GM12878 (cell line): ENCODE measurements around the gene CHRNE. TPM values are rescaled to one million over a fixed set of nuclear protein-coding genes. Genes with fewer than 3 reads are reported as not detected.

ENCODE experiments used
- ATAC-seq: fragments of 200-7000 bp; cut with Tn5 transposase; 3 replicates; pipeline ENCODE4 v1.9.1; 2020; ENCODE audit warnings: mild to moderate bottlenecking, moderate library complexity
- BruUV-seq: library from RNA; stranded (reverse); fragments of 400-500 nt; replicated peaks from 2 replicates; lab custom pipeline; 2021; lab: Mats Ljungman, UMichigan
- CTCF ChIA-PET: fragments of 300-600 bp; sonication (Branson Sonifier 250); formaldehyde crosslinking; extraction: SDS; loops from one replicate; lab custom pipeline; 2021; ENCODE audit warnings: inconsistent platforms; lab: Yijun Ruan, JAX
- POLR2A ChIA-PET: fragments of 350-600 bp; formaldehyde crosslinking; extraction: SDS; loops from one replicate; lab custom pipeline; 2021; ENCODE audit warnings: inconsistent platforms; lab: Charles Lee
- RAD21 ChIA-PET: fragments of 300-600 bp; sonication (Branson Sonifier 250); formaldehyde crosslinking; loops from one replicate; lab custom pipeline; 2023; ENCODE audit warnings: antibody characterized with exemption; ENCODE audit not compliant: unreplicated experiment; lab: Charles Lee
- SMC1A ChIA-PET: fragments of 300-600 bp; sonication (Branson Sonifier 250); formaldehyde crosslinking; loops from one replicate; lab custom pipeline; 2023; ENCODE audit not compliant: unreplicated experiment, uncharacterized antibody; lab: Charles Lee
- DNase-seq: peaks from one replicate; pipeline ENCODE4 v3.0.0-alpha.2; 2011; ENCODE audit warnings: low read depth, low spot score
- FAIRE-seq: peaks from 3 replicates; lab custom pipeline; 2011; peaks lifted over from hg19 to GRCh38; lab: Jason Lieb, UNC
- H2AFZ ChIP-seq: 2 replicates; pipeline ENCODE4 v1.6.0; 2011; ENCODE audit warnings: low read depth, low read length, control low read depth; ENCODE audit not compliant: control insufficient read depth
- H3K27ac ChIP-seq: 2 replicates; pipeline ENCODE4 v1.5.1; 2011; ENCODE audit warnings: control low read depth; ENCODE audit not compliant: control insufficient read depth, insufficient read depth
- H3K27me3 ChIP-seq, 2 experiments: replicated peaks in 1 of 2; 2 replicates each; pipeline versions ENCODE4 v1.6.0 to v1.6.1; 2011; ENCODE audit warnings: low read length in 1 of 2; ENCODE audit not compliant: control insufficient read depth in 2 of 2, insufficient read depth in 2 of 2
- H3K36me3 ChIP-seq, 2 experiments: 2 replicates each; pipeline ENCODE4 v1.5.1; 2011; ENCODE audit warnings: low read length in 1 of 2; ENCODE audit not compliant: control insufficient read depth in 2 of 2, insufficient read depth in 2 of 2
- H3K4me1 ChIP-seq: 2 replicates; pipeline ENCODE4 v1.6.1; 2011; ENCODE audit warnings: mild to moderate bottlenecking, low read length, moderate library complexity, mixed read lengths; ENCODE audit not compliant: control insufficient read depth, insufficient read depth
- H3K4me2 ChIP-seq: 2 replicates; pipeline ENCODE4 v1.6.0; 2011; ENCODE audit warnings: control low read depth; ENCODE audit not compliant: control insufficient read depth, insufficient read depth
- H3K4me3 ChIP-seq: fragments of 200-600 bp; sonication (generic); 2 replicates; pipeline ENCODE4 v1.5.1; 2016
- H3K79me2 ChIP-seq: 2 replicates; pipeline ENCODE4 v1.6.0; 2011; ENCODE audit warnings: low read length; ENCODE audit not compliant: control insufficient read depth, insufficient read depth
- H3K9ac ChIP-seq: 2 replicates; pipeline ENCODE4 v1.8.0; 2011; ENCODE audit warnings: low read length, control low read depth, mixed read lengths; ENCODE audit not compliant: control insufficient read depth, insufficient read depth
- H3K9me3 ChIP-seq: replicated peaks from 3 replicates; pipeline ENCODE4 v1.5.1; 2011; ENCODE audit warnings: mild to moderate bottlenecking, low read length; ENCODE audit not compliant: control insufficient read depth, insufficient read depth
- H4K20me1 ChIP-seq: 2 replicates; pipeline ENCODE4 v1.6.0; 2011; ENCODE audit not compliant: control insufficient read depth, insufficient read depth
- CBFB ChIP-seq: IDR thresholded peaks from 2 replicates; pipeline ENCODE4 v1.6.1; 2016; ENCODE audit warnings: antibody characterized with exemption, low read depth
- CBX3 ChIP-seq: fragments of 200-600 bp; sonication (generic); IDR thresholded peaks from 2 replicates; pipeline ENCODE4 v1.6.1; 2016; ENCODE audit warnings: low read depth, borderline replicate concordance
- E2F8 ChIP-seq: fragments of 450-650 bp; IDR thresholded peaks from 2 replicates; pipeline ENCODE4 v1.6.1; 2018; ENCODE audit warnings: mild to moderate bottlenecking, low read depth, moderate library complexity; ENCODE audit not compliant: partially characterized antibody
- FOXM1 ChIP-seq: IDR thresholded peaks from 2 replicates; pipeline ENCODE4 v1.6.1; 2012; ENCODE audit warnings: low read depth, mild to moderate bottlenecking, inconsistent platforms, low read length, moderate library complexity
- GATAD2B ChIP-seq: fragments of 450-650 bp; conservative IDR thresholded peaks from 2 replicates; pipeline ENCODE4 v1.6.1; 2017; ENCODE audit warnings: low read depth, mild to moderate bottlenecking, moderate library complexity
- HSF1 ChIP-seq: fragments of 150-350 bp; IDR thresholded peaks from 2 replicates; pipeline ENCODE4 v1.6.1; 2014; ENCODE audit warnings: mild to moderate bottlenecking, low read depth, low read length
- KAT2A ChIP-seq: conservative IDR thresholded peaks from 2 replicates; pipeline ENCODE4 v1.6.1; 2011; ENCODE audit warnings: low read depth, low read length; ENCODE audit not compliant: control insufficient read depth
- NFYB ChIP-seq: IDR thresholded peaks from 2 replicates; pipeline ENCODE4 v1.6.1; 2011; ENCODE audit warnings: low read depth, mild to moderate bottlenecking, low read length, improper control_type of control experiment, moderate library complexity; ENCODE audit not compliant: insufficient read depth
- PML ChIP-seq: IDR thresholded peaks from 2 replicates; pipeline ENCODE4 v1.6.1; 2012; ENCODE audit warnings: low read length, inconsistent platforms
- RELB ChIP-seq: fragments of 450-650 bp; IDR thresholded peaks from 2 replicates; pipeline ENCODE4 v1.6.1; 2017; ENCODE audit warnings: low read depth, mild to moderate bottlenecking, moderate library complexity
- SMARCA5 ChIP-seq: fragments of 450-650 bp; IDR thresholded peaks from 2 replicates; pipeline ENCODE4 v1.6.1; 2017; ENCODE audit warnings: mild to moderate bottlenecking
- WRNIP1 ChIP-seq: IDR thresholded peaks from 2 replicates; pipeline ENCODE4 v1.6.1; 2011; ENCODE audit warnings: low read depth, low read length, improper control_type of control experiment, borderline replicate concordance
- ZBTB40 ChIP-seq: fragments of 450-650 bp; IDR thresholded peaks from 2 replicates; pipeline ENCODE4 v1.6.1; 2016; ENCODE audit warnings: mild to moderate bottlenecking, moderate library complexity, borderline replicate concordance
- ZNF217 ChIP-seq: fragments of 450-650 bp; IDR thresholded peaks from 2 replicates; pipeline ENCODE4 v1.6.1; 2017; ENCODE audit warnings: antibody characterized with exemption, mild to moderate bottlenecking
- ZNF384 ChIP-seq: IDR thresholded peaks from 2 replicates; pipeline ENCODE4 v1.6.1; 2012; ENCODE audit warnings: low read depth, mild to moderate bottlenecking, low read length, improper control_type of control experiment, borderline replicate concordance
- WGBS: methylation state at CpG from one replicate; pipeline ENCODE4 v1.1.6; 2016; ENCODE audit warnings: low lambda C conversion rate; ENCODE audit not compliant: insufficient replicate concordance, insufficient coverage; ENCODE audit errors: missing lambda C conversion rate; 5-methylcytosine and 5-hydroxymethylcytosine counted together
- in situ Hi-C: fragments of 300-500 bp; cut with MboI; formaldehyde crosslinking; loops from 9 replicates; pipeline ENCODE4 v1.14.3; 2018; ENCODE audit warnings: mixed read lengths
- intact Hi-C: fragments of 100-400 bp; cut with micrococcal nuclease; formaldehyde crosslinking; loops from one replicate; pipeline ENCODE4 v1.14.2; 2022; ENCODE audit not compliant: unreplicated experiment
- polyA plus RNA-seq, 11 experiments: library from polyadenylated mRNA; depleted of rRNA in 4 of 11; unstranded in 6 of 11; stranded (reverse) in 5 of 11; fragments of >200 nt; fragmentation: Nextera tagmentation in 4 of 11; fragmentation: Illumina TruSeq in 1 of 11; extraction: Ambion mirVana in 4 of 11; extraction: Trizol in 1 of 11; gene quantifications; 1 replicate in 1 of 11; 2 replicates in 10 of 11; pipeline versions ENCODE4 v1.2.1 to v1.2.3, GENCODE V29; 2011 to 2016; ENCODE audit warnings: inconsistent platforms in 2 of 11, missing spikeins in 2 of 11, low read depth in 1 of 11
- total RNA-seq, 4 experiments: library from RNA; depleted of rRNA in 3 of 4; stranded (reverse); fragments of >200 nt in 3 of 4; fragmentation: Illumina TruSeq in 1 of 4; extraction: Trizol in 1 of 4; gene quantifications; 2 replicates each; pipeline versions ENCODE4 v1.2.1 to v1.2.3, GENCODE V29; 2013 to 2021

Gene CHRNE
- total and polyA plus RNA-seq, 10 of the 15 experiments (the other 5 are each of a cell fraction or from before 2014, with no cell fraction given): 0.05 to 0.11 (median 0.08) TPM; not detected in 6

GRCh38 chr17:4895121-4895520, 7.8 kb downstream of the CHRNE start:
- no peak for DNase-seq
- CTCF ChIA-PET: no interaction called here
- Histone ChIP-seq H3K79me2 (no peaks in the 10 kb centered on the region), H3K4me2 (no peak overlapping the region), H3K27ac (no peak overlapping the region), H4K20me1 (no peaks in the 10 kb centered on the region), H3K9ac (no peak overlapping the region), H3K4me3 (no peak overlapping the region), H3K27me3 (no peaks in the 10 kb centered on the region), H2AFZ (no peak overlapping the region), H3K36me3 (peaks cover 6 to 23% of the 10 kb centered on the region in 2 experiments; a peak in 3 of 4 replicates), H3K9me3 (no peaks in the 10 kb centered on the region; the same call in 2 of the 3 replicates), H3K4me1 (peaks cover 6% of the 10 kb centered on the region; the same call in 1 of the 2 replicates)
- SMC1A ChIA-PET: no interaction called here
- ATAC-seq: no peak
- intact Hi-C loops: no loop called here
- in situ Hi-C loops: no loop called here
- RAD21 ChIA-PET: no interaction called here
- no TSS peak for BruUV-seq
- 95% methylated on average over 13 of the region's 13 CpGs for WGBS
- TF ChIP-seq HSF1: no peak
- TF ChIP-seq PML: no peak
- TF ChIP-seq ZNF217: no peak
- TF ChIP-seq E2F8: no peak
- TF ChIP-seq FOXM1: no peak
- TF ChIP-seq ZBTB40: no peak
- no peak for TF ChIP-seq NFYB
- TF ChIP-seq GATAD2B: no peak
- no peak for TF ChIP-seq KAT2A
- no peak for TF ChIP-seq WRNIP1
- TF ChIP-seq ZNF384: no peak
- TF ChIP-seq CBX3: no peak
- TF ChIP-seq SMARCA5: no peak
- TF ChIP-seq CBFB: no peak
- no peak for TF ChIP-seq RELB
- POLR2A ChIA-PET: no interaction called here
- no peak for FAIRE-seq
